Measurements from ENCODE around the gene ANO1. TPM values are rescaled to one million over a fixed set of nuclear protein-coding genes. Genes with fewer than 3 reads are reported as not detected.

ANO1 gene
- total RNA-seq, 3 donors from 2014 or later = 3.7 to 95.0 (median 53.7) TPM

DNA sequence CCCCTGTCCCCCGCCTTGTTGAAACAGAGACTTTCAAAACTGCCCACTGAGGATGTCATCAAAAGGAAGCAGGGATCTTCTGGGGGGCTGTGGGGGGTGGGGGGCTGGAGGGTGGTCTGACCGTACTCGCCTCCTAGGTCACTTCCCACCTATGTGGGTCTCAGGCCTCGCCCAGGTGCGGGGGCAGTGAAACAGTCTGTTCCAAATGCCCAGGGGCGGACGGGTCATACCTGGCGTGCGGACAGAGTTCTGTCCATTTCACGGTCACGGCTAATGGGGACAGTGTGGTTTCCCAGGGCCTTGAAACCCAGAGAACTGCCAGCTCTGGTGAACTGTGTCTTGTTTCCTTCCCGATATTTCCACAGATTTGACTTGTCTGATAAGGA lies 27.2 kb downstream of the ANO1 start:
- TF ChIP-seq, protein P1, sequence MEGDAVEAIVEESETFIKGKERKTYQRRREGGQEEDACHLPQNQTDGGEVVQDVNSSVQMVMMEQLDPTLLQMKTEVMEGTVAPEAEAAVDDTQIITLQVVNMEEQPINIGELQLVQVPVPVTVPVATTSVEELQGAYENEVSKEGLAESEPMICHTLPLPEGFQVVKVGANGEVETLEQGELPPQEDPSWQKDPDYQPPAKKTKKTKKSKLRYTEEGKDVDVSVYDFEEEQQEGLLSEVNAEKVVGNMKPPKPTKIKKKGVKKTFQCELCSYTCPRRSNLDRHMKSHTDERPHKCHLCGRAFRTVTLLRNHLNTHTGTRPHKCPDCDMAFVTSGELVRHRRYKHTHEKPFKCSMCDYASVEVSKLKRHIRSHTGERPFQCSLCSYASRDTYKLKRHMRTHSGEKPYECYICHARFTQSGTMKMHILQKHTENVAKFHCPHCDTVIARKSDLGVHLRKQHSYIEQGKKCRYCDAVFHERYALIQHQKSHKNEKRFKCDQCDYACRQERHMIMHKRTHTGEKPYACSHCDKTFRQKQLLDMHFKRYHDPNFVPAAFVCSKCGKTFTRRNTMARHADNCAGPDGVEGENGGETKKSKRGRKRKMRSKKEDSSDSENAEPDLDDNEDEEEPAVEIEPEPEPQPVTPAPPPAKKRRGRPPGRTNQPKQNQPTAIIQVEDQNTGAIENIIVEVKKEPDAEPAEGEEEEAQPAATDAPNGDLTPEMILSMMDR (IDR thresholded peaks at IDR 0.05) = no peak
- TF ChIP-seq POLR2A (IDR thresholded peaks at IDR 0.05) = no peak
- TF ChIP-seq POLR2AphosphoS5 (IDR thresholded peaks at IDR 0.05) = no peak
- H3K36me3 ChIP-seq = no peaks in the 10 kb centered on the region
- H3K9me3 ChIP-seq = no peaks in the 10 kb centered on the region
- intact Hi-C loops (cut with DNase I; ENCODE audit: low total_unique reads) = no loop called here
- H3K4me1 ChIP-seq = peaks cover 5 to 8% of the 10 kb centered on the region in 2 donors
- no peaks in the 10 kb centered on the region for H3K27me3 ChIP-seq
- no peak overlapping the region for H3K4me3 ChIP-seq
- DNase-seq (ENCODE audit: low spot score in 2 of 2) = no peak
- peak overlapping the region; percentile 84 for H3K27ac ChIP-seq

DNA sequence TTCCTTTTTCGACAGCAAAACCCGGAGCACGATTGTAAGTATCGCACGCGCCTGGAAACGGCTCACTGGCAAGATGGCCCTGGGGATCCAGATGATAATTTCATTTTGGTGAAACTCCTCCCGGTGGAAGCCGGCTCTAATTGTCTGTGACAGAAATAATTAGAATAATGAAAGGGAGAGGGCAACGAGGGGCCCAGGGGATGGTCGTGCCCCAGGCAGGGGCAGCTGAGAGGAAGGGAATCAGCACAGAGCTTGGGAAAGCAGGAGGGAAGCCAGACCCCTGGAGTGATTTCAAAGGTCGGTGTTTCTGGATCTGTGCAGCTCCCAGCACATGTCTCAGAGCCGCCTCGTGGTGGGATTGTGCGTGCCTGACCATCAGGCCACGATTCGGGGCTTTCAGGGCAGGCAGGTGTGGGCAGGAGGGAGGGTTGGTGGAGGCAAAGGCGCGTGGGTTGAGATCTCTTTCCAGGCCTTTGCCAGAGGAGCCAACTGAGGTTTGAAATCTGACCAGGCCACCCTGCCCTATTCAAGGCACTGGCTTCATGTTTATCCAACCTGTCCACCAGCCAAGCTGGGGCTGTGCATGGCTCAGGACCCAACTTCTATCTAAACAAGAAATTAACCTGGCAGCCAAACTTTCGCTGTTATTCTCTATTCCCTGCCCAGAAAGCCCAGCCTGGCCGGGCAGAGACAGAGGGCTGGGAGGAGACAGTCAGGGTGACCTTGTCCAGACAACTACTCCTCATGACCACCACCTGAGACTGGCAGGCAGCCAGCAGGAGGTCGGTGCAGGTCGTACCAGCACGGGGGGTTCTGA lies 27.8 kb downstream of the ANO1 start:
- H3K27ac ChIP-seq = peak overlapping the region; percentile 84

DNA sequence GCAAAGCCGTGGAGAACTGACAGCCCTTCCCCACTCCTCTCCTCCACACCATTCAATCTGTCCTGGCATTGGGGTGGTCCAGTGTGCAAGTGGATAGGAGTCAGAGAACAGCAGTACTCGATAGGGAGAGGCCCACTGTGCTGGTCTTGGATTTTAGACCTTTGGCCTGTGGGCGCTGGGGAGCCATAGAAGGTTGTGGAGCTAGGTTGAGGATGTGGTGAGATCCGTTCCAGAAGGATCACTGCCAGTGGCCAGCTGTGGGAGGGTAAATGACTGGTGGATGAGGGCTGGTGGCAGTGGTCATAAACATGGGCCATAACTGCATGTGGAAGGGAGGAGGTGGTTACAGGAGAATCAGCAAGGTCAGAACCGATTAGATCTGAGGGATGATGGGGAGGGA lies 28.6 kb downstream of the ANO1 start:
- intact Hi-C loops (cut with DNase I; ENCODE audit: low total_unique reads) = no loop called here
- TF ChIP-seq POLR2AphosphoS5 (IDR thresholded peaks at IDR 0.05) (no peak), POLR2A (IDR thresholded peaks at IDR 0.05) (no peak)
- TF ChIP-seq, protein P1 (IDR thresholded peaks at IDR 0.05) = no peak
- H3K9me3 ChIP-seq = no peaks in the 10 kb centered on the region
- H3K36me3 ChIP-seq = no peaks in the 10 kb centered on the region
- peak overlapping the region; percentile 84 for H3K27ac ChIP-seq
- no peak overlapping the region for H3K4me3 ChIP-seq
- no peaks in the 10 kb centered on the region for H3K27me3 ChIP-seq
- H3K4me1 ChIP-seq = peaks cover 5 to 8% of the 10 kb centered on the region in 2 donors
- DNase-seq (ENCODE audit: low spot score in 2 of 2) = no peak

More for the DNA sequence above, 27.8 kb downstream of the ANO1 start:
- Histone ChIP-seq H3K9me3 (no peaks in the 10 kb centered on the region), H3K4me3 (no peak overlapping the region), H3K4me1 (peaks cover 5 to 8% of the 10 kb centered on the region in 2 donors), H3K27me3 (no peaks in the 10 kb centered on the region), H3K36me3 (no peaks in the 10 kb centered on the region)
- DNase-seq (ENCODE audit: low spot score in 2 of 2) = peak in 1 of 2 donors; percentile 83
- TF ChIP-seq POLR2A (IDR thresholded peaks at IDR 0.05) (no peak), POLR2AphosphoS5 (IDR thresholded peaks at IDR 0.05) (peak in 1 of 3 donors; percentile 28)
- TF ChIP-seq, protein P1 (IDR thresholded peaks at IDR 0.05) = peak in 1 of 3 donors; percentile 38
- intact Hi-C loops (cut with DNase I; ENCODE audit: low total_unique reads) = no loop called here

DNA sequence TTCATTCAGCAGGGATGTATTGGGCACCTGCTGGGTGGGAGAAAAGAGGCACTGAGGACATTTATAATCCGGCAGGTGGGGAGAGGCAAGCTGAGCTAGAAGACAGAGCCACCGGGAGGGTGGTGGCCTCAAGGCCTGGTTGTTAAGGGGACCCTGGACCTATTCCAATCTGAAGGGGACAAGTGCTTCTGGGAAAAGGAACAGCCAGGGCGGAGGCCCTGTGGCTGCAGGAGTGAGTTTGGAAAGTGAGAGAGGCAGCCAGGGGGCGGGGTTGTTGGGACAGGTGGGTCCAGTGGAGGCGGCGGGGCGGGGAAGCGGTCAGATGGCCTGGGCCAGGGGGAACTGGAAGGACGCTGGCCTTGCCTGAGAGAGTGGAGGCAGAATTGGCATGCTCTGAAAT lies 29.1 kb downstream of the ANO1 start:
- DNase-seq (ENCODE audit: low spot score in 2 of 2) = no peak
- TF ChIP-seq POLR2A (IDR thresholded peaks at IDR 0.05) (no peak), POLR2AphosphoS5 (IDR thresholded peaks at IDR 0.05) (no peak)
- TF ChIP-seq, protein P1 (IDR thresholded peaks at IDR 0.05) = no peak
- H3K27me3 ChIP-seq = no peaks in the 10 kb centered on the region
- H3K9me3 ChIP-seq = no peaks in the 10 kb centered on the region
- no peaks in the 10 kb centered on the region for H3K36me3 ChIP-seq
- peaks cover 5 to 8% of the 10 kb centered on the region in 2 donors for H3K4me1 ChIP-seq
- intact Hi-C loops (cut with DNase I; ENCODE audit: low total_unique reads) = no loop called here
- peak overlapping the region; percentile 84 for H3K27ac ChIP-seq
- H3K4me3 ChIP-seq = no peak overlapping the region

DNA sequence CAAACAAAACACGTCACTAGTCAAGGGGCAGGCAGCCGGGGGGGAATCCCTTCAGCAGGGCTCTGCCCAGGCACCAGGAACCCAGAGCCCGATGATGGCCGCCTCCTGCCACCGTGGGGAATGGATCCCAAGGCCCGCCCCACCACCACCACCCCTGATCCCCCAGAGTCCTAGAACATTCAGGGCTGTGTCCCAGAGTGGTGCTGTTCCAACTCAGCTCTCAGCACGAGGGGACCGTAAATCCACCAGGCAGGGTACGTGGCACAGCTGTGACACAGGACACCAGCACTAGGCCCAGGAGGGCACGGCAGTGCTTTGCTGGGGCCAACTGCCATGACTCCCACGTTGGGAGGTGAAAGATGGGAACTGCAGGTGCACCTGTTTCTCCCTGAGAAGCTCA lies 29.6 kb downstream of the ANO1 start:
- no peaks in the 10 kb centered on the region for H3K9me3 ChIP-seq
- no peak overlapping the region for H3K4me3 ChIP-seq
- peak overlapping the region; percentile 84 for H3K27ac ChIP-seq
- no peak for TF ChIP-seq POLR2A (IDR thresholded peaks at IDR 0.05)
- no peaks in the 10 kb centered on the region for H3K27me3 ChIP-seq
- DNase-seq (ENCODE audit: low spot score in 2 of 2) = no peak
- peaks cover 5 to 8% of the 10 kb centered on the region in 2 donors for H3K4me1 ChIP-seq
- intact Hi-C loops (cut with DNase I; ENCODE audit: low total_unique reads) = no loop called here
- no peaks in the 10 kb centered on the region for H3K36me3 ChIP-seq

All from breast epithelium (tissue), 4 donors.